Vagina (tissue), 2 donors: ENCODE data around the gene OXCT2. TPM values are rescaled to one million over a fixed set of nuclear protein-coding genes. Genes with fewer than 3 reads are reported as not detected.
"Not testable (repeated sequence)": the region's sequence is repeated elsewhere in the genome, so short reads cannot be mapped to it uniquely, and the experiment has no call there.

Experiments
- DNase-seq, 2 donors: peaks; one replicate each; pipeline ENCODE4 v3.0.0-alpha.2; 2017; ENCODE audit errors: extremely low spot score in 2 of 2
- H3K27ac ChIP-seq: fragments of 200-600 bp; sonication (generic); one replicate; pipeline ENCODE4 v1.5.1; 2019
- H3K27me3 ChIP-seq: fragments of 200-600 bp; sonication (generic); one replicate; pipeline ENCODE4 v1.5.1; 2019
- H3K36me3 ChIP-seq, 2 donors: fragments of 200-600 bp; sonication (generic); one replicate each; pipeline ENCODE4 v1.5.1; 2017 to 2019
- H3K4me1 ChIP-seq: fragments of 200-600 bp; sonication (generic); one replicate; pipeline ENCODE4 v1.5.1; 2019
- H3K4me3 ChIP-seq, 2 donors: fragments of 200-600 bp; sonication (generic); 1 replicate in 1 of 2; 2 replicates in 1 of 2; pipeline ENCODE4 v1.5.1; 2016 to 2019
- H3K9me3 ChIP-seq: fragments of 200-600 bp; sonication (generic); one replicate; pipeline ENCODE4 v1.5.1; 2019
- POLR2A ChIP-seq, 2 donors: fragments of 450-650 bp; IDR thresholded peaks; one replicate each; pipeline ENCODE4 v1.6.1; 2017; ENCODE audit warnings: antibody characterized with exemption in 2 of 2, mild to moderate bottlenecking in 2 of 2, moderate library complexity in 2 of 2
- POLR2AphosphoS5 ChIP-seq, 2 donors: sonication (generic); formaldehyde crosslinking; IDR thresholded peaks; one replicate each; pipeline ENCODE4 v1.9.0; 2017; ENCODE audit warnings: antibody characterized with exemption in 2 of 2, mild to moderate bottlenecking in 2 of 2, low read depth in 1 of 2; ENCODE audit not compliant: insufficient read depth in 1 of 2
- intact Hi-C: fragments of 100-400 bp; cut with DNase I; formaldehyde crosslinking; loops from one replicate; pipeline ENCODE4 v1.15.1; 2023
- total RNA-seq: library from RNA; depleted of rRNA; stranded (reverse); fragments of >200 nt; gene quantifications from one replicate; pipeline ENCODE4 v1.2.3, GENCODE V29; 2016
- TF ChIP-seq, protein P1 (sequence below), 3 experiments: fragments of 450-650 bp in 2 of 3; fragments of 200-600 bp in 1 of 3; sonication (generic) in 1 of 3; IDR thresholded peaks; one replicate each; pipeline ENCODE4 v1.5.1; 2017 to 2019; ENCODE audit warnings: antibody characterized with exemption in 3 of 3, mild to moderate bottlenecking in 2 of 3, moderate library complexity in 2 of 3

OXCT2 gene
- total RNA-seq, 1 donor from 2014 or later = not detected

DNA sequence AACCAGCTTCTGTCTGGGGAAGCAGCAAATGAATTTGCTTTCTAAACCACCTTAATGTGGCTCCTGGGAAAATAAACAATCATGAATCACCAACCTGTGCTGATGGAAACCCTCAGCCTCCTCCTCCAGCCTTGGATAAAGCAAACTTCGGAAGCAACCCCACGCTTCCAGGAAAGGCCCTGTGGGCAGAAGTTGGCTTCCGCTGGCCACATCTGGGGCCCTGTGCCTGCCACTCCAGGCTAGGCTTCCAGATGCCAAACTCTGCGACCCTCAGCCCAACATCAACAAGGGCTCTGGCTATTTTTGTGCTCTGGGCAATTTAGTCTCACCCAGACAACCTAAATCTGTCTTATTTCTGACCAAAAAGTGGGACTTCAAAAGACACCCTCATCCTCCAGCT lies 6.2 kb upstream of the OXCT2 start:
- Histone ChIP-seq H3K4me1 (no peaks in the 10 kb centered on the region), H3K36me3 (no peaks in the 10 kb centered on the region), H3K27me3 (no peaks in the 10 kb centered on the region), H3K27ac (no peak overlapping the region), H3K9me3 (no peaks in the 10 kb centered on the region), H3K4me3 (no peak overlapping the region)
- TF ChIP-seq POLR2A (IDR thresholded peaks at IDR 0.05) = no peak
- TF ChIP-seq, protein P1, sequence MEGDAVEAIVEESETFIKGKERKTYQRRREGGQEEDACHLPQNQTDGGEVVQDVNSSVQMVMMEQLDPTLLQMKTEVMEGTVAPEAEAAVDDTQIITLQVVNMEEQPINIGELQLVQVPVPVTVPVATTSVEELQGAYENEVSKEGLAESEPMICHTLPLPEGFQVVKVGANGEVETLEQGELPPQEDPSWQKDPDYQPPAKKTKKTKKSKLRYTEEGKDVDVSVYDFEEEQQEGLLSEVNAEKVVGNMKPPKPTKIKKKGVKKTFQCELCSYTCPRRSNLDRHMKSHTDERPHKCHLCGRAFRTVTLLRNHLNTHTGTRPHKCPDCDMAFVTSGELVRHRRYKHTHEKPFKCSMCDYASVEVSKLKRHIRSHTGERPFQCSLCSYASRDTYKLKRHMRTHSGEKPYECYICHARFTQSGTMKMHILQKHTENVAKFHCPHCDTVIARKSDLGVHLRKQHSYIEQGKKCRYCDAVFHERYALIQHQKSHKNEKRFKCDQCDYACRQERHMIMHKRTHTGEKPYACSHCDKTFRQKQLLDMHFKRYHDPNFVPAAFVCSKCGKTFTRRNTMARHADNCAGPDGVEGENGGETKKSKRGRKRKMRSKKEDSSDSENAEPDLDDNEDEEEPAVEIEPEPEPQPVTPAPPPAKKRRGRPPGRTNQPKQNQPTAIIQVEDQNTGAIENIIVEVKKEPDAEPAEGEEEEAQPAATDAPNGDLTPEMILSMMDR (IDR thresholded peaks at IDR 0.05) = no peak
- no peak for TF ChIP-seq POLR2AphosphoS5 (IDR thresholded peaks at IDR 0.05; ENCODE audit: insufficient read depth in 1 of 2, low read depth in 1 of 2)
- intact Hi-C loops = no loop called here
- DNase-seq = no peak

DNA sequence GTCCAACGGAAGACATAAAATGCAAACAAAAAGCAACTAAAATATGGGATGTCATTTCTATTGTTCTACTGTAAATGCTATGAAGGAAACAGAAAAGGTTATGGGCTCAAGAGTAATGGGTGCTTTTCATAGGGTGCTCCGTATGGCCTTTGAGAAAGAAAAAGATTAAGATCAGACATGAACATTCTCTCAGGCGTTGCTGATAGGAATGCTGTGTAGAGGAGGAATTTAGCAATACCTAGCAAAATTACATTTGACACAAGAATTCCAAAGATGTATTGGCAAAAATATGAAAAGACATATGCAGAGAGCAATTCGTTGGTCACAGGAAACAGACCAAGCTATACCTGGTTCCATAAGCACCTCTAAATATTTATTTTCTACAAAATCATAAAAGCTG lies 5.7 kb upstream of the OXCT2 start:
- H3K9me3 ChIP-seq = no peaks in the 10 kb centered on the region
- no peaks in the 10 kb centered on the region for H3K27me3 ChIP-seq
- no peak overlapping the region for H3K27ac ChIP-seq
- H3K4me1 ChIP-seq = no peaks in the 10 kb centered on the region
- H3K4me3 ChIP-seq = no peak overlapping the region
- intact Hi-C loops = no loop called here
- no peak for TF ChIP-seq POLR2A (IDR thresholded peaks at IDR 0.05)
- no peak for TF ChIP-seq POLR2AphosphoS5 (IDR thresholded peaks at IDR 0.05; ENCODE audit: insufficient read depth in 1 of 2, low read depth in 1 of 2)
- TF ChIP-seq, protein P1 (IDR thresholded peaks at IDR 0.05) = no peak
- DNase-seq = no peak
- no peaks in the 10 kb centered on the region for H3K36me3 ChIP-seq

DNA sequence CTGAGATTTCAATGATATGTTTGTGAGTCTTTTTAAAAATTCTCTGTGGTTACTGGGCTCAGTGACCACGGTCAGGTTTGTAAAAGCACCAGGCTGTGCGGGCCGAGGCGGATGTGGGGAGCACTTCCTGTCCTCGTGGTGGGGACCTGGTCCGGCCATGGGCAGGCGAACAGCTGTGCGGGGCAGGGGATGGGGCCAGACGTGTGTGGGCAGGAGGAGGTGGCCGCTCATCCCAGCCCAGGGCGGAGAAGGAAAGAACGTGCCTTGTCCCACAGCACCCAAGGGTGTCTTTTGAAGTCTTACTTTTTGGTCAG lies 5.2 kb upstream of the OXCT2 start:
- intact Hi-C loops = no loop called here
- DNase-seq = no peak
- TF ChIP-seq, protein P1 (IDR thresholded peaks at IDR 0.05) = no peak
- TF ChIP-seq POLR2AphosphoS5 (IDR thresholded peaks at IDR 0.05; ENCODE audit: insufficient read depth in 1 of 2, low read depth in 1 of 2) (no peak), POLR2A (IDR thresholded peaks at IDR 0.05) (no peak)

DNA sequence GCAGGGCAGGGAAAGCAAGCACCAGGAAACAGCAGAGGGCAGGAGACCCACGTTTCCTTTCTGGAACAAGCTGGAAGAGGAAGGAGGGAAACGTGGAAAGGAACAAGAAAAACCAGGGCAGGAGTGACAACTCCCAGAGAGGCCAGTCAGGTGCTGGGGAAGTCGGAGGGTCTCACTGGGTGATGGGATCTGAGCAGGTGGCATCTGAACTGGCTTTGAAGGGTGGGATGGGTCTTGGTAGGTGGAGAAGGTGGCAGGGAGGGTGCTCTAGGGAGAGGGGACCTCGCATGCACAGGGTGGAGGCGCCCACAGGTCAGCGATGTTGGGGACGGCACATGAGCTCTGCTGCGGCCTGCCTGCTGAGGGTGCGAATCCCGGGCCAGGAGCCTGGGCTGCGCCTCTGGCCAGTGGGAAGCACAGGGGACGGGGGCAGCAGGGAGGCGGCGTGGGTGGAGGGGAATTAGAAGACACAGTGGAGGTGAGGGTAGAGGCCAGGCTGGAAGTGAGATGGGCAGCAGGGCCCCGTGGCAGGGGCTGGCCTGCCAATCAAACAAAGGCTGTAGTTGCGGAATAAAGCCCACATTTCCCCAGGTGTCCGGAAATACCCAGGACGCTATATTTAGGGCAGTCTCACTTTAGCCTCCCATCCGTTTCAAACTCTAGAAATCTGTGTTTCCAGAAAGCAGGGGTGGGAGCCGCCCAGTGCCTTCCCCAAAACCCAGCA lies 4.7 kb upstream of the OXCT2 start:
- DNase-seq, H3K4me1 ChIP-seq, H3K36me3 ChIP-seq, H3K4me3 ChIP-seq, intact Hi-C loops, H3K9me3 ChIP-seq, H3K27me3 ChIP-seq, H3K27ac ChIP-seq: not testable (repeated sequence)

More for the DNA sequence above, 5.2 kb upstream of the OXCT2 start:
- no peak overlapping the region for H3K4me3 ChIP-seq
- no peaks in the 10 kb centered on the region for H3K36me3 ChIP-seq
- no peaks in the 10 kb centered on the region for H3K4me1 ChIP-seq
- no peak overlapping the region for H3K27ac ChIP-seq
- no peaks in the 10 kb centered on the region for H3K9me3 ChIP-seq
- H3K27me3 ChIP-seq = no peaks in the 10 kb centered on the region

DNA sequence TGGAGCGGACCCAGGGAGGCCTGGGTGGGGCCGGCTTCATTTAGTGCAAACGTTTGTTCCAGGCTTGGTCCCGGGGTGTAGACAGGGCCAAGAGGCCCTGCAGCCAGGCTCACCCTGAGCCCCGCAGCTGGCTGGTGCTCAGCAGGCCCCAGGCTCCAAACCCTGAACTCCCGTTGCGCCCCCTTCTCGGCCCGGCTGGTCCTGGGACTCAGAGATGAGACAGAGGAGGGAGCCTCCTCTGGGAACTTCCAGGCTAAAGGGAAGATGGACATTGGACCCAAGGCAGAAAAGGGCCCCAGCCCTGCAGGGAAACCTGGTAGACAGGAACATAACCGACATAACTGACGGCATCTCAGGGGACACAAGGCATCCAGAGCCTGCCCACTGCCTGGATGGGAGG lies 4.0 kb upstream of the OXCT2 start:
- DNase-seq, H3K27ac ChIP-seq, H3K36me3 ChIP-seq, H3K4me1 ChIP-seq, intact Hi-C loops, H3K27me3 ChIP-seq, H3K4me3 ChIP-seq, H3K9me3 ChIP-seq: not testable (repeated sequence)

DNA sequence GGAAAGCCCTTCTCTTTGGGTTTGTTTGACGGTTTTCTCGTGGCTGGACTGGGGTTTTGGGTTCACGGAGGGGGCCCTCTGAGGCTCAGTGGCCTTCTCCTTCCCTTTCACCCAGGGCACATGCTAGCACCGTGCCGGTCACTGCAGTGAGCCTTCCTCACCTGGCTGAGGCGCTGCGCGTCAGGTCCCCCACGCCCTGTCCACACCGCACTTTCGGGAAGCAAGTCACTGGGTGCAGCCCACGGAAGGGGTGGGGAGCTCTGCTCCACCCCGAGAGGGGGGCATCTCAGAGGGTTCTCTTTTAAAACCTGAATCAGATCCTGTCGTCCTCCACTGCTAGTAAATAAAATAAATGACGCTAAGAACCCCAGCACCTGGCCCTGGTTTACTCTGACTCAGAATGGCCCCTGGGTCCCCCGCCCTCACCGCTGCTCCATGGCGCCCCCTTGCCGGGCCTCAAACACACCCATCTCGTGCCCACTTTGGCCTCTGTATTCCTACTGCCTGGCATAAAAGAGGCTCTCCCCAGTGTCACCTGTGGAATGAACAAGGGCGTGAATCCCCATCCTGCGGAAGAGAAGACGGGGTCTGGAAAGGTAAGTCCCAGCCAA lies 2.3 kb upstream of the OXCT2 start:
- H3K27ac ChIP-seq, intact Hi-C loops, H3K4me3 ChIP-seq, H3K36me3 ChIP-seq, H3K27me3 ChIP-seq, H3K9me3 ChIP-seq, DNase-seq, H3K4me1 ChIP-seq: not testable (repeated sequence)

DNA sequence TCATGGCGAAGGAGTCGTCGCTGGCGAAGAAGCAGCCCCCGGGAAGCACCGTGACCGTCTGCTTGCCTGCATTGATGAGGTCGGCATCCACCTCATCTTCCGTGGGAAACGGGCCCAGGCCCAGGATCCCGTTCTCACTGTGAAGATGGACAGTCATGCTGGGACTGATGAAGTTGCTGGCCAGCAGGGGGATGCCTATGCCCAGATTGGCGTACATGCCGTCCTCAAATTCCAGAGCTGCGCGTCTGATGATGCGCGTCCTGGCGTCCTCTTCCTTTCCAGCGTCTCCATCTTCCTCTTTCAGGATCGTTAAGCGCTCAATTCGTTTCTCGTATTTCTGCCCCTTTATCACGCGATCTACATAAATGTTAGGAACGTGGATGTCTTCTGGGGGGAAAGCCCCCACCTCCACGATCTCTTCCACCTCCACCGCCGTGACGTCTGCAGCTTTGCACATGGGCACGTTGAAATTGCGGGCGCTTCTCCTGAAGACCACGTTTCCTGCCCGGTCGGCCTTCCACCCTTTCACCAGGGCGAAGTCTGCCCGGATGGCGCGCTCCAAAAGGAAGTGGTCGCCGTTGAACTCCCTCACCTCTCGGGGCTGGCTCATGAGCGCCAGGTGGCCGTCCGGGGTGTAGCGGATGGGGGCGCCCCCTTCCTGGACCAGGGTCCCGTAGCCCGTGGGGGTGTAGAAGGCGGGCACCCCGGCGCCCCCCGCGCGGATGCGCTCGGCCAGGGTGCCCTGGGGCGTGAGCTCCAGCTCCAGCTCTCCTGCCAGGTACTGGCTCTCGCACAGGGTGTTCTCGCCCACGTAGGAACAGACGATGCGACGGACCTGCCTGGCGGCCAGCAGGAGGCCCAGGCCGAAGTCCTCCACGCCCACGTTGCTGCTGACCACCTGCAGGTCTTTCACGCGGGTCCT lies 787 bp downstream of the OXCT2 start:
- H3K9me3 ChIP-seq, H3K27me3 ChIP-seq, H3K4me3 ChIP-seq, H3K4me1 ChIP-seq, H3K36me3 ChIP-seq, DNase-seq, intact Hi-C loops, H3K27ac ChIP-seq: not testable (repeated sequence)

DNA sequence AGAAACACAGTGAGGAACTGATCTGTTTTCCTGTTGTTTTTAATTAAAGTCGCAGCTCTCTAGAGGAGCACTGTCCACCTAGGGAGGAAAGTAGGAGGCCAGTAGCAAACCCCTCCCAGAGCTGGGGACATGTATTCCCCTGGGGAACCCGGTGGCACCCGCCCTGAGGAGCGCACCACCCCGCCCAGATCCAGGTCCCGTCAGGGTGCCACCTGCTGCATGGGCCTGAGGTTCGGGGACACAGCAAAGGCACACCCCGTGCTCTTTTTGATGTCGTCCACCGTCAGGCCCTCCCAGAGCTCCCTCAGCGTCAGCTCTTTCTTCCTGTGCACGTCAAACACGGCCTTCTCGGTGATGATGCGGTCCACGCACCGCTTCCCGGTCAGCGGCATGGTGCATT lies 1.6 kb downstream of the OXCT2 start:
- DNase-seq, H3K9me3 ChIP-seq, H3K4me1 ChIP-seq, H3K36me3 ChIP-seq, intact Hi-C loops, H3K27me3 ChIP-seq, H3K27ac ChIP-seq, H3K4me3 ChIP-seq: not testable (repeated sequence)

DNA sequence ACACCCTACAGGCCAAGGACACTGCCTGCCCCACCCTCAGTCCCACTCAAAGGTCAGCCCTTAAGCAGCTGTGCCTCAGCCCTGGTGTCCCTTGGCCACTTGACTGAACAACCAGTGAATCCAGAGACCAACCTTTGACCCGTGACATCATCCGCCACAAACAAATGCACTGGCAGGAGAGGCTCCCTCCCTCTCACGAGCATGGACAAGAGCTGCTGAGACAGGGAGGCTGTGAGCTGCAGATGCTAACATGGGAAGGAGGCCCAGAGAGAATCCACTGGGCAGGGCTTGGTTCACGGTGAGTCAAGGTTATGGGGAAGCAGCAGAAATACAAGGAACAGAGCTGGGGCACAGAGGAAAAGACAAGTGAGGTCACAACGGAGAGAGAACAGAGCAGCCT lies 4.7 kb downstream of the OXCT2 start:
- H3K9me3 ChIP-seq, intact Hi-C loops, H3K36me3 ChIP-seq, H3K27ac ChIP-seq, DNase-seq, H3K4me3 ChIP-seq, H3K4me1 ChIP-seq, H3K27me3 ChIP-seq: not testable (repeated sequence)
